Lung (tissue), 12 donors: Measurements from ENCODE around the gene USP34. TPM values are rescaled to one million over a fixed set of nuclear protein-coding genes. Genes with fewer than 3 reads are reported as not detected.
A peak's percentile ranks its signal among the peaks of the same experiment; 100 is the strongest.

Experiments used
- ATAC-seq: fragments of 200-7000 bp; cut with Tn5 transposase; one replicate; pipeline ENCODE4 v1.9.1; 2020; ENCODE audit warnings: moderate number of reproducible peaks; ENCODE audit not compliant: insufficient read depth, low FRiP score
- DNase-seq, 3 donors: peaks; one replicate each; pipeline ENCODE4 v3.0.0-alpha.2; 2013 to 2017
- H3K27ac ChIP-seq, 2 donors: one replicate each; pipeline ENCODE4 v1.5.1; 2013; ENCODE audit warnings: mild to moderate bottlenecking in 2 of 2, moderate library complexity in 2 of 2, control low read depth in 1 of 2, inconsistent platforms in 1 of 2, low read depth in 1 of 2, low read length in 1 of 2
- H3K27me3 ChIP-seq, 3 donors: one replicate each; pipeline ENCODE4 v1.5.1; 2013; ENCODE audit warnings: low read length in 2 of 3; ENCODE audit not compliant: control insufficient read depth in 3 of 3, insufficient read depth in 3 of 3
- H3K36me3 ChIP-seq, 4 donors: one replicate each; pipeline ENCODE4 v1.5.1; 2013; ENCODE audit warnings: low read length in 4 of 4, mild to moderate bottlenecking in 1 of 4, moderate library complexity in 1 of 4; ENCODE audit not compliant: control insufficient read depth in 4 of 4, insufficient read depth in 4 of 4
- H3K4me1 ChIP-seq, 5 donors: one replicate each; pipeline ENCODE4 v1.5.1; 2013; ENCODE audit warnings: low read length in 5 of 5, mild to moderate bottlenecking in 2 of 5, moderate library complexity in 1 of 5; ENCODE audit not compliant: control insufficient read depth in 5 of 5, insufficient read depth in 5 of 5
- H3K4me3 ChIP-seq: one replicate; pipeline ENCODE4 v1.5.1; 2013; ENCODE audit warnings: mild to moderate bottlenecking, control low read depth, moderate library complexity
- H3K9ac ChIP-seq, 2 donors: one replicate each; pipeline ENCODE4 v1.5.1; 2013; ENCODE audit warnings: low read length in 2 of 2, control low read depth in 1 of 2; ENCODE audit not compliant: insufficient read depth in 1 of 2
- H3K9me3 ChIP-seq, 4 donors: one replicate each; pipeline ENCODE4 v1.5.1; 2013; ENCODE audit warnings: low read length in 3 of 4, mild to moderate bottlenecking in 1 of 4, moderate library complexity in 1 of 4; ENCODE audit not compliant: control insufficient read depth in 4 of 4, insufficient read depth in 3 of 4
- WGBS, 2 donors: extraction: QIAGEN DNeasy Blood & Tissue Kit; methylation state at CpG; one replicate each; pipeline ENCODE4 v1.1.7; 2013; 5-methylcytosine and 5-hydroxymethylcytosine counted together
- polyA plus RNA-seq, 2 donors: library from polyadenylated mRNA; stranded (reverse); fragments of 200-250 nt; gene quantifications; one replicate each; pipeline ENCODE4 v1.2.1, GENCODE V29; 2013
- total RNA-seq, 2 donors: library from RNA; depleted of rRNA in 1 of 2; stranded (reverse); fragments of >200 nt in 1 of 2; gene quantifications; one replicate each; pipeline ENCODE4 v1.2.1, GENCODE V29; 2014 to 2021
- TF ChIP-seq, protein P1 (sequence below): IDR thresholded peaks from 2 replicates; pipeline ENCODE4 v1.5.1; 2012; ENCODE audit warnings: mild to moderate bottlenecking; ENCODE audit errors: control extremely low read depth, extremely low read depth
- donor health status: control.
- donor health status: control.
- donor health status: Bipolar disorder and iron deficiency.
- donor health status: healthy.
- donor health status: DM: yes; HTN: yes; CAD: no.

The USP34 gene
- total and polyA plus RNA-seq, 4 donors, result 38.7 to 233 (median 67.8) TPM

DNA sequence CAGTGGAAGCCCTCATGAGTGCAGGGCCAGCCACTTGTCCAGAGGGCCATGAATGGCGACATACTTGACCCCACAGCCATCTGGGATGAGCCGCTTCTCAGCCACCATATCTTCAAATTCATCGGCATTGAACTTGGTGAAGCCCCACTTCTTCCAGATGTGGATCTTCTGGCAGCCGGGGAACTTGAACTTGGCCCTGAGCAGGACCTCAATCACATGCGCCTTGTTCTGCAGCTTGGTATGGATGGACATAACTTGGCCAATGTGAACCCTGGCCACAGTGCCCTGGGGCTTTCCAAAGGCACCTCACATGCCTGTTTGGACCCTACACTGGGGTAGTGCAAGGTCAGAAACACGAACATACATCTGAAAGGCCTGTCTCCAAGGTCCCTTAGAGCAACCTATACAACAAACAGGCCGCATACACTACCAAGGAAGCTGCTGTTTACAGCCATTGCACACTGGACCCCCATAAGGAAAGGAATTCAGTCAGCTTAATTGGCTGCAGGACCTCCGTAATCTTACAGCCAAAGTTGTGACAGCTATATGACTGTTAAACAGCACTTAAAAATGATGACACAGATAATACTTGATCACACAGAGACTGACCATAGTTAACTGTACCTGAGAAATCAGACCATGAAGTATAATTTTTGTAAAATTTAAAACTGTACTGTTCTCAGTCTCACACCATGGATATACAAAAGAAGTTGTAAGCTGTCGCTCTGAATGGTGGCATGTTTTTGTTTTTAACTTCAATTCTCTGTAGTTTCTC, 53.8 kb downstream of the USP34 start:
- no peaks in the 10 kb centered on the region for H3K27me3 ChIP-seq
- H3K27ac ChIP-seq, result no peak overlapping the region
- no peak for DNase-seq
- H3K36me3 ChIP-seq, result peaks cover 0 to 4% (median 1%) of the 10 kb centered on the region in 4 donors
- no peaks in the 10 kb centered on the region for H3K9me3 ChIP-seq
- no peak overlapping the region for H3K9ac ChIP-seq
- 95 to 97% methylated on average over 9 of the region's 9 CpGs for whole genome bisulfite sequencing, 2 donors
- peaks cover 0 to 18% (median 6%) of the 10 kb centered on the region in 5 donors for H3K4me1 ChIP-seq
- TF ChIP-seq, protein P1, sequence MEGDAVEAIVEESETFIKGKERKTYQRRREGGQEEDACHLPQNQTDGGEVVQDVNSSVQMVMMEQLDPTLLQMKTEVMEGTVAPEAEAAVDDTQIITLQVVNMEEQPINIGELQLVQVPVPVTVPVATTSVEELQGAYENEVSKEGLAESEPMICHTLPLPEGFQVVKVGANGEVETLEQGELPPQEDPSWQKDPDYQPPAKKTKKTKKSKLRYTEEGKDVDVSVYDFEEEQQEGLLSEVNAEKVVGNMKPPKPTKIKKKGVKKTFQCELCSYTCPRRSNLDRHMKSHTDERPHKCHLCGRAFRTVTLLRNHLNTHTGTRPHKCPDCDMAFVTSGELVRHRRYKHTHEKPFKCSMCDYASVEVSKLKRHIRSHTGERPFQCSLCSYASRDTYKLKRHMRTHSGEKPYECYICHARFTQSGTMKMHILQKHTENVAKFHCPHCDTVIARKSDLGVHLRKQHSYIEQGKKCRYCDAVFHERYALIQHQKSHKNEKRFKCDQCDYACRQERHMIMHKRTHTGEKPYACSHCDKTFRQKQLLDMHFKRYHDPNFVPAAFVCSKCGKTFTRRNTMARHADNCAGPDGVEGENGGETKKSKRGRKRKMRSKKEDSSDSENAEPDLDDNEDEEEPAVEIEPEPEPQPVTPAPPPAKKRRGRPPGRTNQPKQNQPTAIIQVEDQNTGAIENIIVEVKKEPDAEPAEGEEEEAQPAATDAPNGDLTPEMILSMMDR, result no peak
- ATAC-seq, result no peak
- no peak overlapping the region for H3K4me3 ChIP-seq

DNA sequence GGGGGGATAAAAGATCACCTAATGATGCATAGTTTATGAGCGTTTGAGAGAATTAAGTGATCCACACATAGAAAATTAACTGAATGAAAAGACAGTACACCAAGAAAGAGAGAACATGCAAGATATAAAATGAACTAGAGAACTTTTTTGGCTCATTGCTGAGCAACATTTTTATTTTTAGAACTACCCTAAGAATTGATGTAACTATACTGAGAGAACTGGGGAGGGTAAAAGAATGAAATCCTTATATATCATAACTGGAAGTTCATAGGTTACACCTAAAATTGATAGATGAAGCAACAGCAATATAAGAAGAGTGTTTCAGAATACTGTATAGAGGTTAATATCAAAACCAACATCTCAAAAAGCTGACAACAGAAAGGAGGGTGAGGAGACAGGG, 55.6 kb downstream of the USP34 start:
- H3K4me3 ChIP-seq, result no peak overlapping the region
- no peak for ATAC-seq
- H3K4me1 ChIP-seq, result peaks cover 0 to 7% (median 6%) of the 10 kb centered on the region in 5 donors
- peaks cover 0 to 4% (median 1%) of the 10 kb centered on the region in 4 donors for H3K36me3 ChIP-seq
- no peak for DNase-seq
- no peak overlapping the region for H3K9ac ChIP-seq
- no peaks in the 10 kb centered on the region for H3K9me3 ChIP-seq
- TF ChIP-seq, protein P1, result no peak
- 91 to 96% methylated on average over 1 of the region's 1 CpG for WGBS, 2 donors
- H3K27me3 ChIP-seq, result no peaks in the 10 kb centered on the region
- H3K27ac ChIP-seq, result no peak overlapping the region

DNA sequence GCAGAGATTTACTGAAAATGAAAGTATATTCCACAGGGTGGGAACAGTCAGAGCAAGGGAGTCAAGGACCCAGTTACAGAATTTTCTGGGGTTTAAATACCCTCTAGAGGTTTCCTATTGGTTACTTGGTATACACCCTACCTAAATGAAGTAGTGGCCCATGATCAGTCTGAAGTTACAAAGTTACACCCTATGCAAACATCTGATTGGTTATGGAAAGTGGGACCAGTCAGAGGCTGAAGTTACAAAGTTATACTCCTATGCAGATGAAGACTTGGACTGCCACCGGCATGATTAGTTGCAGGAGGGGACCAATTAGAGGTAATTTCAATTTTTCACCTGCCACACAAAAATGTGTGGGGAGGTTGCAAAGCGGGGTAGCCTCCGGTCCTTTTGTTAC, 56.2 kb downstream of the USP34 start:
- DNase-seq (no peak), ATAC-seq (no peak)
- Histone ChIP-seq H3K4me1 (peaks cover 0 to 7% (median under 1%) of the 10 kb centered on the region in 5 donors), H3K4me3 (no peak overlapping the region), H3K9me3 (no peaks in the 10 kb centered on the region), H3K9ac (no peak overlapping the region), H3K27ac (peak overlapping the region in 1 of 2 donors; percentile 9), H3K36me3 (peaks cover 0 to 4% (median 1%) of the 10 kb centered on the region in 4 donors), H3K27me3 (no peaks in the 10 kb centered on the region)
- 95% methylated on average over 3 of the region's 3 CpGs for WGBS, 2 donors
- TF ChIP-seq, protein P1, result no peak
